Measurements from ENCODE around the gene BANF1. TPM values are rescaled to one million over a fixed set of nuclear protein-coding genes. Genes with fewer than 3 reads are reported as not detected.

The BANF1 gene
- total and polyA plus RNA-seq, 2 of the 13 experiments (the other 11 are each of a cell fraction or from before 2014, with no cell fraction given): 40.5 to 86.5 TPM

DNA sequence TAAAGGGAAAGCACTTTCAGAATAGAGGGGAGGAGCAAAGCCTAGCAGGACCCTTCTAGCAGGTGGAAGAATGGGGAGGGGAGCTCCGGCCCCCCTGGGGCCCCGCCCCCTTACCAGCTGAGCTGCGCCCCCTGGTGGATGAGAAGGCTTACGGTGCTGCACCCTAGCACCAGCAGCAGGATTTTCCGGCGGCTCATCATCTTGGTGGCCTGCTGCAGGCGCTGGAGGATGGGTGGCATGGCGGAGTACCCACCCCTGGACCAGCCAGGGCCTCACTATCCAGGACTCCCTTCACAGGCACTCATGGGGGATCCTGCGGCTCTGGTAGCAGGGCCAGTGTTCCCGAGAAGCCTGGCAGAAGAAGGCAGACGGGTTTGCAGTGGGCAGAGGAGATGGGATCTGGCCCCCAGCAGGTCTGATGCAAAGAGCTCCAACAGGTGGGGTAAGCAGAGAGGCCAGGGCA is 42.9 kb downstream of the BANF1 start (continued):
- TF ChIP-seq KDM4B (CRISPR knock-in tag; IDR thresholded peaks at IDR 0.05): no peak
- TF ChIP-seq ZNF326 (CRISPR knock-in tag; IDR thresholded peaks at IDR 0.05; ENCODE audit: borderline replicate concordance): no peak
- TF ChIP-seq CERS6 (CRISPR knock-in tag; IDR thresholded peaks at IDR 0.05): no peak
- no peak for TF ChIP-seq POLR2A (IDR thresholded peaks at IDR 0.05; ENCODE audit: insufficient read depth in 1 of 2, low read depth in 2 of 2, low read length in 2 of 2)
- TF ChIP-seq CEBPZ (IDR thresholded peaks at IDR 0.05; ENCODE audit: low read length): no peak
- TF ChIP-seq ZBTB3 (CRISPR knock-in tag; IDR thresholded peaks at IDR 0.05; ENCODE audit: borderline replicate concordance, low read depth): no peak
- TF ChIP-seq ZBTB7A (CRISPR knock-in tag; IDR thresholded peaks at IDR 0.05): no peak
- TF ChIP-seq, protein P1, sequence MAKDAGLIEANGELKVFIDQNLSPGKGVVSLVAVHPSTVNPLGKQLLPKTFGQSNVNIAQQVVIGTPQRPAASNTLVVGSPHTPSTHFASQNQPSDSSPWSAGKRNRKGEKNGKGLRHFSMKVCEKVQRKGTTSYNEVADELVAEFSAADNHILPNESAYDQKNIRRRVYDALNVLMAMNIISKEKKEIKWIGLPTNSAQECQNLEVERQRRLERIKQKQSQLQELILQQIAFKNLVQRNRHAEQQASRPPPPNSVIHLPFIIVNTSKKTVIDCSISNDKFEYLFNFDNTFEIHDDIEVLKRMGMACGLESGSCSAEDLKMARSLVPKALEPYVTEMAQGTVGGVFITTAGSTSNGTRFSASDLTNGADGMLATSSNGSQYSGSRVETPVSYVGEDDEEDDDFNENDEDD (CRISPR knock-in tag; IDR thresholded peaks at IDR 0.05; ENCODE audit: borderline replicate concordance): no peak
- no peak for TF ChIP-seq NFYB (CRISPR knock-in tag; IDR thresholded peaks at IDR 0.05)
- no peak for TF ChIP-seq JUN (CRISPR knock-in tag; IDR thresholded peaks at IDR 0.05)
- TF ChIP-seq, protein P2, sequence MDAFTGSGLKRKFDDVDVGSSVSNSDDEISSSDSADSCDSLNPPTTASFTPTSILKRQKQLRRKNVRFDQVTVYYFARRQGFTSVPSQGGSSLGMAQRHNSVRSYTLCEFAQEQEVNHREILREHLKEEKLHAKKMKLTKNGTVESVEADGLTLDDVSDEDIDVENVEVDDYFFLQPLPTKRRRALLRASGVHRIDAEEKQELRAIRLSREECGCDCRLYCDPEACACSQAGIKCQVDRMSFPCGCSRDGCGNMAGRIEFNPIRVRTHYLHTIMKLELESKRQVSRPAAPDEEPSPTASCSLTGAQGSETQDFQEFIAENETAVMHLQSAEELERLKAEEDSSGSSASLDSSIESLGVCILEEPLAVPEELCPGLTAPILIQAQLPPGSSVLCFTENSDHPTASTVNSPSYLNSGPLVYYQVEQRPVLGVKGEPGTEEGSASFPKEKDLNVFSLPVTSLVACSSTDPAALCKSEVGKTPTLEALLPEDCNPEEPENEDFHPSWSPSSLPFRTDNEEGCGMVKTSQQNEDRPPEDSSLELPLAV (CRISPR knock-in tag; conservative IDR thresholded peaks at IDR 0.05; ENCODE audit: low read depth): no peak
- TF ChIP-seq, protein P3, sequence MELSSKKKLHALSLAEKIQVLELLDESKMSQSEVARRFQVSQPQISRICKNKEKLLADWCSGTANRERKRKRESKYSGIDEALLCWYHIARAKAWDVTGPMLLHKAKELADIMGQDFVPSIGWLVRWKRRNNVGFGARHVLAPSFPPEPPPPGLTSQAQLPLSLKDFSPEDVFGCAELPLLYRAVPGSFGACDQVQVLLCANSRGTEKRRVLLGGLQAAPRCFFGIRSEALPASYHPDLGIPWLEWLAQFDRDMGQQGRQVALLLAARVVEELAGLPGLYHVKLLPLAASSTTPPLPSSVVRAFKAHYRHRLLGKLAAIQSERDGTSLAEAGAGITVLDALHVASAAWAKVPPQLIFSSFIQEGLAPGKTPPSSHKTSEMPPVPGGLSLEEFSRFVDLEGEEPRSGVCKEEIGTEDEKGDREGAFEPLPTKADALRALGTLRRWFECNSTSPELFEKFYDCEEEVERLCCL (CRISPR knock-in tag; IDR thresholded peaks at IDR 0.05; ENCODE audit: borderline replicate concordance): no peak
- TF ChIP-seq KLF16 (CRISPR knock-in tag; IDR thresholded peaks at IDR 0.05): peak in 1 of 2 experiments; percentile 82; a peak in 2 of 4 replicates
- TF ChIP-seq NR2C2 (CRISPR knock-in tag; IDR thresholded peaks at IDR 0.05; ENCODE audit: borderline replicate concordance): no peak
- TF ChIP-seq CHD2 (IDR thresholded peaks at IDR 0.05; ENCODE audit: low read depth, low read length): no peak
- no peak for TF ChIP-seq SRF (IDR thresholded peaks at IDR 0.05; ENCODE audit: low read depth, low read length)
- TF ChIP-seq, protein P4, sequence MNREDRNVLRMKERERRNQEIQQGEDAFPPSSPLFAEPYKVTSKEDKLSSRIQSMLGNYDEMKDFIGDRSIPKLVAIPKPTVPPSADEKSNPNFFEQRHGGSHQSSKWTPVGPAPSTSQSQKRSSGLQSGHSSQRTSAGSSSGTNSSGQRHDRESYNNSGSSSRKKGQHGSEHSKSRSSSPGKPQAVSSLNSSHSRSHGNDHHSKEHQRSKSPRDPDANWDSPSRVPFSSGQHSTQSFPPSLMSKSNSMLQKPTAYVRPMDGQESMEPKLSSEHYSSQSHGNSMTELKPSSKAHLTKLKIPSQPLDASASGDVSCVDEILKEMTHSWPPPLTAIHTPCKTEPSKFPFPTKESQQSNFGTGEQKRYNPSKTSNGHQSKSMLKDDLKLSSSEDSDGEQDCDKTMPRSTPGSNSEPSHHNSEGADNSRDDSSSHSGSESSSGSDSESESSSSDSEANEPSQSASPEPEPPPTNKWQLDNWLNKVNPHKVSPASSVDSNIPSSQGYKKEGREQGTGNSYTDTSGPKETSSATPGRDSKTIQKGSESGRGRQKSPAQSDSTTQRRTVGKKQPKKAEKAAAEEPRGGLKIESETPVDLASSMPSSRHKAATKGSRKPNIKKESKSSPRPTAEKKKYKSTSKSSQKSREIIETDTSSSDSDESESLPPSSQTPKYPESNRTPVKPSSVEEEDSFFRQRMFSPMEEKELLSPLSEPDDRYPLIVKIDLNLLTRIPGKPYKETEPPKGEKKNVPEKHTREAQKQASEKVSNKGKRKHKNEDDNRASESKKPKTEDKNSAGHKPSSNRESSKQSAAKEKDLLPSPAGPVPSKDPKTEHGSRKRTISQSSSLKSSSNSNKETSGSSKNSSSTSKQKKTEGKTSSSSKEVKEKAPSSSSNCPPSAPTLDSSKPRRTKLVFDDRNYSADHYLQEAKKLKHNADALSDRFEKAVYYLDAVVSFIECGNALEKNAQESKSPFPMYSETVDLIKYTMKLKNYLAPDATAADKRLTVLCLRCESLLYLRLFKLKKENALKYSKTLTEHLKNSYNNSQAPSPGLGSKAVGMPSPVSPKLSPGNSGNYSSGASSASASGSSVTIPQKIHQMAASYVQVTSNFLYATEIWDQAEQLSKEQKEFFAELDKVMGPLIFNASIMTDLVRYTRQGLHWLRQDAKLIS (CRISPR knock-in tag; IDR thresholded peaks at IDR 0.05): no peak

All from HepG2 (cell line).